GM12878 (cell line): ENCODE results near the gene ADAM11. TPM values are rescaled to one million over a fixed set of nuclear protein-coding genes. Genes with fewer than 3 reads are reported as not detected.

ENCODE experiments used
- ATAC-seq: fragments of 200-7000 bp; cut with Tn5 transposase; 3 replicates; pipeline ENCODE4 v1.9.1; 2020; ENCODE audit warnings: mild to moderate bottlenecking, moderate library complexity
- BruUV-seq: library from RNA; stranded (reverse); fragments of 400-500 nt; replicated peaks from 2 replicates; lab custom pipeline; 2021; lab: Mats Ljungman, UMichigan
- CTCF ChIA-PET: fragments of 300-600 bp; sonication (Branson Sonifier 250); formaldehyde crosslinking; extraction: SDS; loops from one replicate; lab custom pipeline; 2021; ENCODE audit warnings: inconsistent platforms; lab: Yijun Ruan, JAX
- POLR2A ChIA-PET: fragments of 350-600 bp; formaldehyde crosslinking; extraction: SDS; loops from one replicate; lab custom pipeline; 2021; ENCODE audit warnings: inconsistent platforms; lab: Charles Lee
- RAD21 ChIA-PET: fragments of 300-600 bp; sonication (Branson Sonifier 250); formaldehyde crosslinking; loops from one replicate; lab custom pipeline; 2023; ENCODE audit warnings: antibody characterized with exemption; ENCODE audit not compliant: unreplicated experiment; lab: Charles Lee
- SMC1A ChIA-PET: fragments of 300-600 bp; sonication (Branson Sonifier 250); formaldehyde crosslinking; loops from one replicate; lab custom pipeline; 2023; ENCODE audit not compliant: unreplicated experiment, uncharacterized antibody; lab: Charles Lee
- DNase-seq: peaks from one replicate; pipeline ENCODE4 v3.0.0-alpha.2; 2011; ENCODE audit warnings: low read depth, low spot score
- FAIRE-seq: peaks from 3 replicates; lab custom pipeline; 2011; peaks lifted over from hg19 to GRCh38; lab: Jason Lieb, UNC
- H2AFZ ChIP-seq: 2 replicates; pipeline ENCODE4 v1.6.0; 2011; ENCODE audit warnings: low read depth, low read length, control low read depth; ENCODE audit not compliant: control insufficient read depth
- H3K27ac ChIP-seq: 2 replicates; pipeline ENCODE4 v1.5.1; 2011; ENCODE audit warnings: control low read depth; ENCODE audit not compliant: control insufficient read depth, insufficient read depth
- H3K27me3 ChIP-seq, 2 experiments: replicated peaks in 1 of 2; 2 replicates each; pipeline versions ENCODE4 v1.6.0 to v1.6.1; 2011; ENCODE audit warnings: low read length in 1 of 2; ENCODE audit not compliant: control insufficient read depth in 2 of 2, insufficient read depth in 2 of 2
- H3K36me3 ChIP-seq, 2 experiments: 2 replicates each; pipeline ENCODE4 v1.5.1; 2011; ENCODE audit warnings: low read length in 1 of 2; ENCODE audit not compliant: control insufficient read depth in 2 of 2, insufficient read depth in 2 of 2
- H3K4me1 ChIP-seq: 2 replicates; pipeline ENCODE4 v1.6.1; 2011; ENCODE audit warnings: mild to moderate bottlenecking, low read length, moderate library complexity, mixed read lengths; ENCODE audit not compliant: control insufficient read depth, insufficient read depth
- H3K4me2 ChIP-seq: 2 replicates; pipeline ENCODE4 v1.6.0; 2011; ENCODE audit warnings: control low read depth; ENCODE audit not compliant: control insufficient read depth, insufficient read depth
- H3K4me3 ChIP-seq: fragments of 200-600 bp; sonication (generic); 2 replicates; pipeline ENCODE4 v1.5.1; 2016
- H3K79me2 ChIP-seq: 2 replicates; pipeline ENCODE4 v1.6.0; 2011; ENCODE audit warnings: low read length; ENCODE audit not compliant: control insufficient read depth, insufficient read depth
- H3K9ac ChIP-seq: 2 replicates; pipeline ENCODE4 v1.8.0; 2011; ENCODE audit warnings: low read length, control low read depth, mixed read lengths; ENCODE audit not compliant: control insufficient read depth, insufficient read depth
- H3K9me3 ChIP-seq: replicated peaks from 3 replicates; pipeline ENCODE4 v1.5.1; 2011; ENCODE audit warnings: mild to moderate bottlenecking, low read length; ENCODE audit not compliant: control insufficient read depth, insufficient read depth
- H4K20me1 ChIP-seq: 2 replicates; pipeline ENCODE4 v1.6.0; 2011; ENCODE audit not compliant: control insufficient read depth, insufficient read depth
- CREM ChIP-seq: IDR thresholded peaks from 2 replicates; pipeline ENCODE4 v1.6.1; 2014; ENCODE audit warnings: antibody characterized with exemption, low read depth
- EGR1 ChIP-seq, 2 experiments: IDR thresholded peaks; 1 replicate in 1 of 2; 2 replicates in 1 of 2; pipeline ENCODE4 v1.6.1; 2011 to 2012; ENCODE audit warnings: low read depth in 2 of 2, low read length in 2 of 2, borderline replicate concordance in 1 of 2, mild to moderate bottlenecking in 1 of 2, moderate library complexity in 1 of 2
- HCFC1 ChIP-seq: fragments of 150-350 bp; IDR thresholded peaks from 2 replicates; pipeline ENCODE4 v1.6.1; 2014; ENCODE audit warnings: low read length
- MEF2A ChIP-seq: IDR thresholded peaks from 2 replicates; pipeline ENCODE4 v1.6.1; 2011; ENCODE audit warnings: low read depth, mild to moderate bottlenecking, low read length, moderate library complexity; ENCODE audit not compliant: insufficient read depth
- MTA2 ChIP-seq: fragments of 450-650 bp; IDR thresholded peaks from 2 replicates; pipeline ENCODE4 v1.6.1; 2016; ENCODE audit warnings: low read depth, mild to moderate bottlenecking, moderate library complexity
- MYC ChIP-seq: IDR thresholded peaks from 2 replicates; pipeline ENCODE4 v1.6.1; 2011; ENCODE audit warnings: mild to moderate bottlenecking, low read length, moderate library complexity, inconsistent platforms; ENCODE audit not compliant: insufficient read depth, insufficient replicate concordance, insufficient read length, severe bottlenecking
- PRDM15 ChIP-seq: fragments of 450-650 bp; formaldehyde crosslinking; IDR thresholded peaks from 2 replicates; pipeline ENCODE4 v1.4.0; 2020; ENCODE audit warnings: mild to moderate bottlenecking, moderate library complexity
- RB1 ChIP-seq: fragments of 450-650 bp; formaldehyde crosslinking; IDR thresholded peaks from 2 replicates; pipeline ENCODE4 v1.6.1; 2017; ENCODE audit warnings: mild to moderate bottlenecking, borderline replicate concordance
- SREBF1 ChIP-seq: IDR thresholded peaks from 2 replicates; pipeline ENCODE4 v1.6.1; 2012; ENCODE audit warnings: mild to moderate bottlenecking, low read length
- SREBF2 ChIP-seq: IDR thresholded peaks from 2 replicates; pipeline ENCODE4 v1.6.1; 2012; ENCODE audit warnings: mild to moderate bottlenecking, low read length
- STAT3 ChIP-seq: IDR thresholded peaks from 2 replicates; pipeline ENCODE4 v1.6.1; 2011; ENCODE audit warnings: low read depth, low read length, improper control_type of control experiment
- ZNF384 ChIP-seq: IDR thresholded peaks from 2 replicates; pipeline ENCODE4 v1.6.1; 2012; ENCODE audit warnings: low read depth, mild to moderate bottlenecking, low read length, improper control_type of control experiment, borderline replicate concordance
- ZNF592 ChIP-seq: fragments of 450-650 bp; IDR thresholded peaks from 2 replicates; pipeline ENCODE4 v1.6.1; 2017; ENCODE audit warnings: mild to moderate bottlenecking, moderate library complexity
- WGBS: methylation state at CpG from one replicate; pipeline ENCODE4 v1.1.6; 2016; ENCODE audit warnings: low lambda C conversion rate; ENCODE audit not compliant: insufficient replicate concordance, insufficient coverage; ENCODE audit errors: missing lambda C conversion rate; 5-methylcytosine and 5-hydroxymethylcytosine counted together
- in situ Hi-C: fragments of 300-500 bp; cut with MboI; formaldehyde crosslinking; loops from 9 replicates; pipeline ENCODE4 v1.14.3; 2018; ENCODE audit warnings: mixed read lengths
- intact Hi-C: fragments of 100-400 bp; cut with micrococcal nuclease; formaldehyde crosslinking; loops from one replicate; pipeline ENCODE4 v1.14.2; 2022; ENCODE audit not compliant: unreplicated experiment
- polyA plus RNA-seq, 11 experiments: library from polyadenylated mRNA; depleted of rRNA in 4 of 11; unstranded in 6 of 11; stranded (reverse) in 5 of 11; fragments of >200 nt; fragmentation: Nextera tagmentation in 4 of 11; fragmentation: Illumina TruSeq in 1 of 11; extraction: Ambion mirVana in 4 of 11; extraction: Trizol in 1 of 11; gene quantifications; 1 replicate in 1 of 11; 2 replicates in 10 of 11; pipeline versions ENCODE4 v1.2.1 to v1.2.3, GENCODE V29; 2011 to 2016; ENCODE audit warnings: inconsistent platforms in 2 of 11, missing spikeins in 2 of 11, low read depth in 1 of 11
- total RNA-seq, 4 experiments: library from RNA; depleted of rRNA in 3 of 4; stranded (reverse); fragments of >200 nt in 3 of 4; fragmentation: Illumina TruSeq in 1 of 4; extraction: Trizol in 1 of 4; gene quantifications; 2 replicates each; pipeline versions ENCODE4 v1.2.1 to v1.2.3, GENCODE V29; 2013 to 2021

ADAM11 gene
- total and polyA plus RNA-seq, 10 of the 15 experiments (the other 5 are each of a cell fraction or from before 2014, with no cell fraction given): 0.03 to 0.37 (median 0.06) TPM; not detected in 3

GRCh38 chr17:44757918-44758413, 822 bp upstream of the ADAM11 start:
- ChIA-PET SMC1A (no interaction called here), RAD21 (no interaction called here), CTCF (no interaction called here), POLR2A (no interaction called here)
- BruUV-seq: no TSS peak
- intact Hi-C loops (no loop called here), in situ Hi-C loops (no loop called here)
- ATAC-seq (no peak; the same call in 2 of the 3 replicates), DNase-seq (no peak), FAIRE-seq (no peak)
- Histone ChIP-seq H3K4me1 (no peaks in the 10 kb centered on the region), H3K4me2 (no peak overlapping the region), H3K9me3 (no peaks in the 10 kb centered on the region), H3K9ac (no peak overlapping the region), H2AFZ (no peak overlapping the region), H3K4me3 (no peak overlapping the region), H3K79me2 (no peaks in the 10 kb centered on the region), H3K36me3 (no peaks in the 10 kb centered on the region), H4K20me1 (no peaks in the 10 kb centered on the region), H3K27ac (no peak overlapping the region), H3K27me3 (peaks cover 1 to 4% of the 10 kb centered on the region in 2 experiments; a peak in 3 of 4 replicates)
- WGBS: 21% methylated on average over 5 of the region's 5 CpGs
- no peak for TF ChIP-seq STAT3
- TF ChIP-seq RB1: no peak
- TF ChIP-seq ZNF592: no peak
- no peak for TF ChIP-seq MTA2
- no peak for TF ChIP-seq HCFC1
- no peak for TF ChIP-seq MYC
- no peak for TF ChIP-seq PRDM15 (CRISPR knock-in tag)
- TF ChIP-seq SREBF2: no peak
- TF ChIP-seq EGR1 (IDR thresholded peaks at IDR 0.05; ENCODE audit: borderline replicate concordance in 1 of 2, low read depth in 2 of 2, low read length in 2 of 2): no peak
- no peak for TF ChIP-seq MEF2A
- no peak for TF ChIP-seq ZNF384
- TF ChIP-seq CREM: no peak
- TF ChIP-seq SREBF1: no peak
